ENCODE data around the gene NUCB2. TPM values are rescaled to one million over a fixed set of nuclear protein-coding genes. Genes with fewer than 3 reads are reported as not detected.

The NUCB2 gene
- total and polyA plus RNA-seq, 2 of the 13 experiments (the other 11 are each of a cell fraction or from before 2014, with no cell fraction given): 54.2 to 82.4 TPM

GRCh38 chr11:17229481-17230152 lies 46.9 kb upstream of the NUCB2 start:
- in situ Hi-C loops (cut with HindIII; ENCODE audit: extremely low pct_ligation_motif_present, low pct_unique_long_range_greater_than_20kb): loop anchor here (25.0 kb wide), 1 partner anchor 283 kb away; no protein-coding TSS in a partner anchor
- no peaks in the 10 kb centered on the region for H3K9me3 ChIP-seq (ENCODE audit: low read length)
- no peaks in the 10 kb centered on the region for H3K79me2 ChIP-seq (ENCODE audit: insufficient read depth, low read length)
- no peaks in the 10 kb centered on the region for H4K20me1 ChIP-seq (ENCODE audit: insufficient read depth, low read length)
- 60% methylated on average over 6 of the region's 7 CpGs for WGBS (ENCODE audit: low lambda C conversion rate)
- no peak for TF ChIP-seq MXD1 (CRISPR knock-in tag; IDR thresholded peaks at IDR 0.05)
- no peak for TF ChIP-seq CAMTA2 (CRISPR knock-in tag; IDR thresholded peaks at IDR 0.05; ENCODE audit: borderline replicate concordance)
- TF ChIP-seq SRSF4 (IDR thresholded peaks at IDR 0.05; ENCODE audit: low read depth, low read length, poor library complexity, severe bottlenecking): no peak
- no peak for TF ChIP-seq ZNF496 (CRISPR knock-in tag; IDR thresholded peaks at IDR 0.05; ENCODE audit: insufficient replicate concordance)
- TF ChIP-seq ZNF607 (CRISPR knock-in tag; IDR thresholded peaks at IDR 0.05; ENCODE audit: borderline replicate concordance): no peak
- TF ChIP-seq NRL (CRISPR knock-in tag; IDR thresholded peaks at IDR 0.05; ENCODE audit: borderline replicate concordance): no peak
- no peak for TF ChIP-seq ZNF276 (CRISPR knock-in tag; IDR thresholded peaks at IDR 0.05; ENCODE audit: low read depth)
- TF ChIP-seq ZNF383 (CRISPR knock-in tag; IDR thresholded peaks at IDR 0.05; ENCODE audit: borderline replicate concordance): no peak
- TF ChIP-seq FOXJ3 (CRISPR knock-in tag; IDR thresholded peaks at IDR 0.05; ENCODE audit: borderline replicate concordance): no peak
- no peak for TF ChIP-seq SNAI1 (CRISPR knock-in tag; IDR thresholded peaks at IDR 0.05; ENCODE audit: borderline replicate concordance)
- no peak for TF ChIP-seq TIGD3 (CRISPR knock-in tag; IDR thresholded peaks at IDR 0.05; ENCODE audit: borderline replicate concordance)
- no peak for TF ChIP-seq LRRFIP1 (CRISPR knock-in tag; conservative IDR thresholded peaks at IDR 0.05)
- no peak for TF ChIP-seq ZNF776 (CRISPR knock-in tag; IDR thresholded peaks at IDR 0.05)
- no peak overlapping the region for H3K9ac ChIP-seq (ENCODE audit: insufficient read depth, low read depth, low read length)
- DNase-seq (ENCODE audit: low spot score) (no peak), FAIRE-seq (no peak), ATAC-seq (no peak)
- H2AFZ ChIP-seq (ENCODE audit: low read length): no peak overlapping the region
- intact Hi-C loops (cut with micrococcal nuclease; ENCODE audit: unreplicated experiment): loop anchor here (1.0 to 10.0 kb wide), 4 partner anchors 55 to 275 kb away; no protein-coding TSS in a partner anchor
- ChIA-PET CTCF (ENCODE audit: low intra/inter-chr PET ratio, low total read pairs) (interaction anchor here (1.0 to 2.5 kb wide), 5 partner anchors 125 to 300 kb away, joined by 3 to 7 read pairs (median 3); no protein-coding TSS in a partner anchor), POLR2A (interaction anchor here (1.0 kb wide), 1 partner anchor 22 kb away, joined by 3 read pairs; the partner anchor contains the start of gene PIK3C2A)
- no peaks in the 10 kb centered on the region for H3K36me3 ChIP-seq (replicated peaks in 1 of 2; ENCODE audit: control insufficient read depth in 1 of 2, insufficient read depth in 2 of 2, low read length in 2 of 2)
- peak overlapping the region; percentile 43; the same call in 1 of the 2 replicates for H3K4me2 ChIP-seq (ENCODE audit: low read depth, low read length)
- no peaks in the 10 kb centered on the region for H3K27me3 ChIP-seq (ENCODE audit: control insufficient read depth in 1 of 2, insufficient read depth in 2 of 2, low read length in 2 of 2)
- no peak overlapping the region for H3K4me3 ChIP-seq (replicated peaks in 1 of 3; ENCODE audit: insufficient read depth in 1 of 3, low read depth in 2 of 3, low read length in 3 of 3)
- BruUV-seq (replicated peaks): no TSS peak
- H3K4me1 ChIP-seq (ENCODE audit: insufficient read depth, low read length): 0 out of 2 replicates have a peak, but pooled peaks cover 5% of the 10 kb centered on the region
- no peak overlapping the region for H3K27ac ChIP-seq (ENCODE audit: extremely low read length, insufficient read depth, low read length)
